ENCODE data around the gene PDE4D.

GRCh38 chr5:59279979-59280378 is 613.5 kb downstream of the PDE4D start:
- TF ChIP-seq, protein P1, sequence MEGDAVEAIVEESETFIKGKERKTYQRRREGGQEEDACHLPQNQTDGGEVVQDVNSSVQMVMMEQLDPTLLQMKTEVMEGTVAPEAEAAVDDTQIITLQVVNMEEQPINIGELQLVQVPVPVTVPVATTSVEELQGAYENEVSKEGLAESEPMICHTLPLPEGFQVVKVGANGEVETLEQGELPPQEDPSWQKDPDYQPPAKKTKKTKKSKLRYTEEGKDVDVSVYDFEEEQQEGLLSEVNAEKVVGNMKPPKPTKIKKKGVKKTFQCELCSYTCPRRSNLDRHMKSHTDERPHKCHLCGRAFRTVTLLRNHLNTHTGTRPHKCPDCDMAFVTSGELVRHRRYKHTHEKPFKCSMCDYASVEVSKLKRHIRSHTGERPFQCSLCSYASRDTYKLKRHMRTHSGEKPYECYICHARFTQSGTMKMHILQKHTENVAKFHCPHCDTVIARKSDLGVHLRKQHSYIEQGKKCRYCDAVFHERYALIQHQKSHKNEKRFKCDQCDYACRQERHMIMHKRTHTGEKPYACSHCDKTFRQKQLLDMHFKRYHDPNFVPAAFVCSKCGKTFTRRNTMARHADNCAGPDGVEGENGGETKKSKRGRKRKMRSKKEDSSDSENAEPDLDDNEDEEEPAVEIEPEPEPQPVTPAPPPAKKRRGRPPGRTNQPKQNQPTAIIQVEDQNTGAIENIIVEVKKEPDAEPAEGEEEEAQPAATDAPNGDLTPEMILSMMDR (IDR thresholded peaks at IDR 0.05) = no peak
- TF ChIP-seq POLR2A (IDR thresholded peaks at IDR 0.05) = no peak

All from heart left ventricle (tissue), 13 donors.